Raji (cell line): Measurements from ENCODE around the gene TENM3.

Source experiments
- POLR2A ChIP-seq: IDR thresholded peaks from 2 replicates; pipeline ENCODE4 v1.6.1; 2011; ENCODE audit warnings: low read depth, low read length, control low read depth; ENCODE audit not compliant: insufficient read depth

Gene TENM3

DNA sequence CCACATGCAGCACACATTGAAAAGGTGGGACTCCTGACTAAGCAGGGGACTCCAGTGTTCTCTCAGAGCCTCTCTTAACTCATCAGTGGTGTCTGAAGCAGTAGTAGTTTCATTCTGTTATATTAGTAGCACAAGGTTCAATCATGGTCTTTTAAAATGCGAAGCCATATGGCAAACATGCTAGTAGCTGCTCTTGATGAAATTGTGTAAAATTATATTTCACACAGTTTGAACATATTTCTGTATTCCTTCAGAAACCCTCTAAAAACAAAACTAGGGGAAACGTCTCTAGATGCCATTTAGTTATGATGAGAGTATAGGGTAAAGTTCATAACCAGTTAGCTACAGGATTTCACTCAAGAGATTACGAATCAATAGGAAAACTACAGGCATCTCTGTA is 497.1 kb downstream of the TENM3 start:
- no peak for TF ChIP-seq POLR2A

- TF ChIP-seq POLR2A: no peak
Observed at GRCh38 chr4:182741054-182741453, 497.9 kb downstream of the TENM3 start.

DNA sequence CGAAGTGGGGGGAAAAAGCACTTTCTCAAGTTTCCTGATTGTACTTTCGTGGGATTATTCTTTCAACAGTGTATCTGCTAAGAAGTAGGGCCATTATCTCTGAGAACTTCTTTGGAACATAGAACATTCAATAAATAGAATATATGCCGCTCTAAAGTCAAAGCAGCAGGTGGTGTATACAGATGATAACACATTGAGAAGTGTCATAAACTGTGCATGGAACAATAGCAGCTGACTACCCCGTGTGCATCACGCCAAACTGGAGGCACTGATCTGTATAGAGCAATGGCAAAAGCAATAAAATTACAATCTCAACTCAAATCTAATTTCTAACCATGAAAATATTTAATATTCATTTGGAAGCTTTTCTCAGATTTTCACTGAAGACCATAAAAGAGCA is 498.7 kb downstream of the TENM3 start:
- TF ChIP-seq POLR2A: no peak

DNA sequence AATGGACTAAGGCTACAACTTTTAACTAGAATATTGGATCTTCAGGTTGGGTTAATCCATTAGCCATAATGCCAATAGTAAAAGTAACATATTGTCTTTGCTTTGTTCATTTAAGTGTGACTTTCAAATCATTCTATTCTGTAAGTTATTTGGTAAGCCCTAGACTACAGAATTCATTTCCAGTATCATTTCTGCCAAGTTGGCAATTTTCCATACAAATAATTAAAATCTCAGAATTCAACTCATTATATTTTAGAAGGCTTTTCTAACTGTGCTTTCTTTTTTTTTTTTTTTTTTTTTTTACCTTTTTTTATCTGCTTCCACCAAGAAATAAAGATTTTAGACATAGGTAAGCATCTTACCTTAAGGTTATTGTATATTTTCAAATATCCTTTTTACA is 500.6 kb downstream of the TENM3 start:
- TF ChIP-seq POLR2A: no peak

DNA sequence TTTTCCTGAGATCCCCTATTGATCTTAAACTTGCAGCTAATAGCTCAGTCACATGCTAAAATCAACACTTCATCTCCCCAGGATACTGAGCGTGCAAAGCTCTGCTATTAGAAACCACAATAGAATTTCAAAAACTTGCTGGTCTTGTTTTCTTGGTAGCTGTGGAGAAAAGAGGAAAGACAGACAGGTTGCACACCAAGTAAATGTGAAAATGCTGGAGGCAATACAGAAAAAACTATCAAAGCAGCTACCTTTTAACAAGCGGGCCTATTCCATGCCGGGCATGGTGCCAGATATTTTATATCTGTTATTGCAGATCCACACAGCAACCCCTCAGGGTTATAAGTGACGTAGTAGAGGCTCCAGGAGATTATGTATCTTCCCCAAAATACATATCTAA is 502.0 kb downstream of the TENM3 start:
- TF ChIP-seq POLR2A: no peak

- TF ChIP-seq POLR2A: no peak
Observed at GRCh38 chr4:182746876-182747275, 503.7 kb downstream of the TENM3 start.

DNA sequence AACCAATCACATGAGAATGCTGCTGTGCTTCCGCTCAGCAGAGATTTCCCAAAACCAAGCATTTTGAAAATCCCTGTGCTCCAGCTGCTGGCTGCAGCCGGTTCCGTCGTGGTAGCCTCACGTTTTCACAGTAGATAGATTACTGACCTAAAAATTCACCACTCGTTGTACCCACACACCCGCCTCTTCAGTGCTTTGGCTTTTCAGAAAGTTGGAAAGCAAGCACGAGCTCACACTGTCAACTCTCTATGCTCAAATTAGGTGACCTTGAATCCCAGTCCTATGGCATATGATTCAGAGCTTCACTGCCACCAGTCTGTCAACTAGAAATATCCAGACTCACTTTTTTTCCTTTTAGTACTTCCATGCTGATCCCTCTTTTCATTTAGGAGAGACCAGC is 505.1 kb downstream of the TENM3 start:
- TF ChIP-seq POLR2A: no peak

GRCh38 chr4:182748949-182749348 is 505.7 kb downstream of the TENM3 start:
- TF ChIP-seq POLR2A: no peak

DNA sequence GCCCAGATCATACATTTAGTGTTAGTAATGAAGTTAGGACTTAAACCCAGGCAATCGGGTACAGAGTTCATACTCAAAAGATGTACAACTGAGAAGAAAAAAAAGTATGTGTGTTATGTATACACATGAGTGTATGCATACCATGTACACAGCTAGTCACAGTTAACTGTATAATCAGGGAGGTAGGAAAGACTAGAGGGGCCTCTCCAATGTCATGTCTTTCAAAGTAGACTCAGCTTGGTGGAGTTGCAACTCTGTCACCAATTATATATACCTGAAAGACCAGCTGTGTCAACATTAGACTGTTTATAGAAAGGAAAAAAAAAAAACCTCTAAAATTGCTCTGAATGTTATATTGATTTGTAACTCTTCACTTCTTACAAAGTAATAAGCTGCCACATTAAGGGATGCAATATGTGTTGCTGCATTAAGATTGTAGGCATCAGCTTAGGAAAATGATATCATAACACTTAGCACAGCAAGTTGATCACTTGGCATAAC is 506.5 kb downstream of the TENM3 start:
- TF ChIP-seq POLR2A: no peak

DNA sequence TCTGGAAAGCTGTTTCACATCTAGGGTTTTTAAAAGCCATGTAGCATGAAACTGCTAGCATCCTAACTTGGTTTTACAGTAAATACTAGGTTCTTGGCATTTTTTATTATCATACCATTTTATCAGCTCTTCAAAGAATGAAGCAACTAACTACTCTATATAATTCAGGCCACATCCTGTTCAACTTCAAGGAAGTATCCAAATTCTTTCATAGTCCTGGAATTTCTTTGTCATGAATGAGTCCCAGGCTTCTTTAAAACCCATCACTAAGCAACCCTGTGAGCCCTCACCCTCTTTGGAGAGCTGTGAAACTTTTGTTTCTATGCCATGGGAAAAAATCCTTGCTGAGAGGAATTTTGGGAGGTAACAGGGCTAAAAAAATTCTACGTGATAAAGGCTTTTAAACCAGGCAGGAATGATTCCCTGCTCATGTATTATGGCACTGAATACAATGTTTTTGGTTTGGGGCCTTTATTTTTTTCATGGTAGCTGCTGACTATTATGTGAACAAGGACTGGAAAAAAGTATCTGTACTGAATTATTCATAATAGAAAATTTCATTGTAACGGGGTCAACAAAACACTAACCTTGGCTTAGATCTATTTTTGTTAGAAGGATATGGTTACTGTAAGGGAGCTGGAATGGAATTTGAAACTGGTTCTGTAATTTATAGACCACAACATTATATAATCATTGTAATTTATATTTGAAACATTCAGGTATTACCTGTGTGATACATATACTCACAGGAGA is 509.1 kb downstream of the TENM3 start:
- TF ChIP-seq POLR2A: no peak

DNA sequence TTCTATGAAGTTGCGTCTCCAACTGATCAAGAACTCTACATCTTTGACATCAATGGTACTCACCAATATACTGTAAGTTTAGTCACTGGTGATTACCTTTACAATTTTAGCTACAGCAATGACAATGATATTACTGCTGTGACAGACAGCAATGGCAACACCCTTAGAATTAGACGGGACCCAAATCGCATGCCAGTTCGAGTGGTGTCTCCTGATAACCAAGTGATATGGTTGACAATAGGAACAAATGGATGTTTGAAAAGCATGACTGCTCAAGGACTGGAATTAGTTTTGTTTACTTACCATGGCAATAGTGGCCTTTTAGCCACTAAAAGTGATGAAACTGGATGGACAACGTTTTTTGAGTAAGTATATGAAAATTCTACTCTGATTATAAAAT is 511.7 kb downstream of the TENM3 start:
- TF ChIP-seq POLR2A: no peak

DNA sequence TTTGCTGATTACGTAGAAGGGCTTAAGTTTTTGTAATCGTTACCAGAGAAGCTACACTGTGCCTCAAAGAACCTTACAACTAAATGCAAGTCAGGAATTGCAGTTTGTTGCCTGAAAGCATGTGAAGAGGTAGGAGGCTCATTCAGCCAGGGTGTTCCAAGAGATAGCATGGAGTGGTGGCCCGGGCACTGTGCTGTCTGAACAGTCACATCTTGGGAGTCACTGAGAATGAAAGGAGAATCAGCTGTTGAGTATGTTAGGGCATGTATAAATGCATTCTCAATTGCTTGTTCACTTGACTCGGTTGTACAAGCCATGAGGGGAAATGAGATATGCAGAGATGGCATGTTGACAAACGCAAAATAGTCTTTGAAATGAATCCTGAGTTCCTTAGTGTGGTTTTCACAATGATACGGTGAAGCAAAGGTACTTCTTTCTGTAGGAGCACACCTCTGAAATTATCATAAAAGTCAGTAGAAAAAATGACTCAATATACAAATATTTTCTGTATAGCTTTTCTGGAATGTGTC is 513.0 kb downstream of the TENM3 start:
- TF ChIP-seq POLR2A: no peak

DNA sequence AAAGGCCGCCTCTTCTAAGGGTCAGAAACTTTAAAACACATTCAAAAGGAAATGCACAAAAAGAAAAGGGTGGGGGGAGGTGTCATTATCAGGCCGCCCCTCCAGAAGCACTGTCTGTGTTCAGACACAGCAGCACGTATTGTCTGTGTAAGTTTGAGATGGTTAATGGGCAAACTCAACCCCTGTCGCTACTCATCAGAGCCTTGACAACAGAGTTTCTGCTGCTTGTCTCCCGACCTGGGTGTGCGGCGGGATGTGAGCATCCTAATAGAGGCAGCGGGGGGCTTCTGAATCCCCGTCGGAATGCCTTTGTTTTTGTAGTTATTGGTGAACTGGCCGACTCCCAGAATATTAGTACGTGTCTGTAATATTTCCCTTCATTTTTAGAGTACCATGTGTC is 515.1 kb downstream of the TENM3 start:
- no peak for TF ChIP-seq POLR2A

GRCh38 chr4:182760551-182761043 is 517.4 kb downstream of the TENM3 start:
- no peak for TF ChIP-seq POLR2A

- TF ChIP-seq POLR2A: no peak
Observed at GRCh38 chr4:182764137-182764536, 520.9 kb downstream of the TENM3 start.

DNA sequence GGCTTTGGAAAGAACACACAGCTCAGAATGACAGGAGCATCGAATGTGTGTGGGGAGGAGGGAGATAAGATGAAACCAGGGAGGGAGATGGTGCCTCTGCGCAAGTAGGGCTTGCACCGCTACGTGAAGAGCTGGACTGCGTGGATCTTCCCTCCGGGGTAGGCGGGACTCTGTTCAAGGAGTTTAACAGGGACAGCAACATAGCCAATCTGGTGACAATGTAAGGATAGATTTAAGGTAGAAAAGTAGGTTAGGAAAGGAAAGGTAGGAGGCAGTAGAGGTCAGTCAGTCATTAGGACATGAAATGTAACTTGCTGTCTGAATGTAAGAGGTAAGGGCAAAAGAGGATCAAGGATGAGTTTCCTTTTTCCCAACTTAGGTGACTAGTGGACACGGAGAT is 521.4 kb downstream of the TENM3 start:
- no peak for TF ChIP-seq POLR2A
